Left hindlimb (tissue), 1 donor: Measurements from ENCODE around the gene ELMO3.

Source experiments
- DNase-seq: peaks from one replicate; pipeline ENCODE4 v3.0.0-alpha.2; 2018

ELMO3 gene, protein sequence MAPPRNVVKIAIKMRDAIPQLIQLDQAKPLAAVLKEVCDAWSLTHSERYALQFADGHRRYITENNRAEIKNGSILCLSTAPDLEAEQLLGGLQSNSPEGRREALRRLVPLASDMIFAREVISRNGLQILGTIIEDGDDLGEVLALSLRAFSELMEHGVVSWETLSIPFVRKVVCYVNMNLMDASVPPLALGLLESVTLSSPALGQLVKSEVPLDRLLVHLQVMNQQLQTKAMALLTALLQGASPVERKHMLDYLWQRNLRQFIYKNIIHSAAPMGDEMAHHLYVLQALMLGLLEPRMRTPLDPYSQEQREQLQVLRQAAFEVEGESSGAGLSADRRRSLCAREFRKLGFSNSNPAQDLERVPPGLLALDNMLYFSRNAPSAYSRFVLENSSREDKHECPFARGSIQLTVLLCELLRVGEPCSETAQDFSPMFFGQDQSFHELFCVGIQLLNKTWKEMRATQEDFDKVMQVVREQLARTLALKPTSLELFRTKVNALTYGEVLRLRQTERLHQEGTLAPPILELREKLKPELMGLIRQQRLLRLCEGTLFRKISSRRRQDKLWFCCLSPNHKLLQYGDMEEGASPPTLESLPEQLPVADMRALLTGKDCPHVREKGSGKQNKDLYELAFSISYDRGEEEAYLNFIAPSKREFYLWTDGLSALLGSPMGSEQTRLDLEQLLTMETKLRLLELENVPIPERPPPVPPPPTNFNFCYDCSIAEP

GRCh38 chr16:67199011-67199807 lies at the start of gene ELMO3:
Gene ELMO3 (plus strand): TSS chr16:67199131. CDS start chr16:67199327, 196 bp downstream.
- DNase-seq, result no peak

DNA sequence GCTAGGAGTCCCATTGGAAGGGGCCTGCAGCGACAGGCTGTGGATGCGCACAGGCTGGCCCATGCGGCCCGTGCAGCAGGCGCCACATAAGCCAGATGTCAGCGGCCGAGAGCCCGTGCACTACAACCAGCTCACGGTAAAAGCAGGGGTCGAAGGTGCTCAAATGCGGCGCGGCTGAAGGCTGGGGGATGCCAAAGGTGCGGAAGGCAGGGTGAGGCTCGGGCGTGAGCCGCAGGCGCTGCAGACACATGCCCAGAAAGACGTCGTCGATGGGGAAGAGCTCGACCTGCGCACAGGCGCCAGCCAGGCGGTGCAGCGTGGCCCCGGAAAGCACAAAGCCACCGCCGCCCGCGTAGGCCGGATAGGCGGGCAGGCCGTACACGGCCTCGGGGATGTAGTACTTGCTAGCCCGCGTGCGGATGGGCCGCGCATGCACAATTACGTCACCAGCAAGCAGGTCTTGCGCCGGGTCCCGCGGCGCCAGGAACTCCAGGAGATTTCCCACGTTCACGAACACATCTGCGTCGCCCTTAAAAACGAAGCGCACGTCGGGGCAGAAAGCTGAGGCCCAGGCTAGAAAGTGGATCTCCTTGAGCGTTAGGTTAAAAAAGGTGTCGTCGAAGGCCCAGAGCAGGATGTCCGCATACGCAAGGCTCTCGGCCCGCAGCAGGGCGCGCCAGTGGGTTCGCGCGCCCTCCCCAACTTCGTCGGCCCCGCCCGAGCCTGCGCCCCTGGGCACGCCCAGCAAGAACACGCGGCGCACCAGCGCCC lies 49.5 kb upstream of the ELMO3 start:
- no peak for DNase-seq

GRCh38 chr16:67150047-67150832 lies 48.7 kb upstream of the ELMO3 start:
- peak; percentile 86 for DNase-seq

GRCh38 chr16:67150833-67151396 lies 48.0 kb upstream of the ELMO3 start, which contains the start of gene B3GNT9:
Gene B3GNT9 (minus strand): TSS chr16:67150998. CDS start chr16:67150485, 513 bp downstream.
- DNase-seq, result peak; percentile 91

DNA sequence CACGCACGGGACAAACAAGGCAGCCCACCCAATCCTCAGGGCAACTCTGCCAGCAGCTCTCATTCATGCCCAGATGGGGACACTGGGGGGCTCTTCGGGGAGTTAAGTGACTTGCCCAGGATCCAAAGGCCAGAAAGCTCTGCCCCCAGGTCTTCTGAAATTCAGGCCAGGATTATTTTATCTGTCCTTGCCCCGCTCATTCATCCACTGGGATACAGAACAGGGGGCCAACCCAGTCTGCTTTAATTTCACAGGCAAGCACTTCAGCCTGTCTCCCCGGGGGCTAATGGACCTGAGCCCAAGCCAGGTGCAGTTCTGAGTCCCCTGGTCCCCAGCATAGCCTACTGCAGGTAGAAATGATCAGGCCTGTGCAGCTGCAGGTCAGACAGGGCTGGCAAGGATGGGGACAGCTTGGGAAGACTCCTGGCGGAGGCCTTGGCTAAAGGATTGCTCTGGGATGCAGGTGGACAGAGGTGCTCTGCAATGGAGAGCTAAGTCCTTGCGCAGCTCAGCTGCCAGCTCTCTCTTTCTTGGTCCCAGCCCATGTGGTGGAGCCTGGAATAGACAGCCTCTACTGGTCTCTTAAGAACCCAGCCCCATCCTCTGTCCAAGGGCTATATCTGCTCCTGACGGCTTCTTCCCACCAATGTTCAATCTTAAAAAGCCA lies 47.4 kb upstream of the ELMO3 start:
- DNase-seq, result no peak

DNA sequence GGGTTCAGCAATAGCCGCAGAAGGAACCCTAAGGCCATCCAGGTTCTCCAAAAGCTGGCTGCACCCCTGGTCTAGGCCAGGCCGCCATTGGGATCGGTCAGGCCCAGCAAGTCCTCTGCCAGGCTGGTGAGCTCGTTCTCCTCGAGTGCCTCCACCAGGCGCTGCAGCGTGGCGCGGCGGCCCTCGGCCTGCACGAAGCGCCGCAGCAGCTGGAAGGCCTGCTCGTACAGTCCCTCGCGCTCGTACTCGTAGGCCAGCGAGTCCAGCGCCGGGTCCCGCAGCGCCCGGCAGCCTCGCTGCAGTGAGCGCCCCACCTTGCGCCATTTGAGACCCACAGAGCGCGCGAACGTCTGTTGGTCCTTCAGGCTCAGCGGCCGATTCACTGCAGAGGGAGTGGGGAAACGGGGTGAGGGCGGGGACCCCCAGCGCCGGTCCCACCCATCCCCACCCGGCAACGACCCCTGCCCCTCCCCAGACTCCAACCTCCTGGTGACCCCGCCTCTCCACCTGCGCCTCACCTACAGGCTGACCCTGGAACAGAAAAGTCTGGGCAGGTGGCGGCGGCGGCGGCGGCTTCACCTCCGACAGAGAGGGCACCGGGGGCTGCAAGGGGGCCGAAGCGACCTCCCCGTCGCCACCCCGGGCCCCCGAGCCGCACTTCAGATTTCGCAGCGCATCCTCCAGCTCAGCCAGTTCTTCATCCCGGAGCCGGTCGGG lies 44.2 kb upstream of the ELMO3 start:
- DNase-seq, result no peak

DNA sequence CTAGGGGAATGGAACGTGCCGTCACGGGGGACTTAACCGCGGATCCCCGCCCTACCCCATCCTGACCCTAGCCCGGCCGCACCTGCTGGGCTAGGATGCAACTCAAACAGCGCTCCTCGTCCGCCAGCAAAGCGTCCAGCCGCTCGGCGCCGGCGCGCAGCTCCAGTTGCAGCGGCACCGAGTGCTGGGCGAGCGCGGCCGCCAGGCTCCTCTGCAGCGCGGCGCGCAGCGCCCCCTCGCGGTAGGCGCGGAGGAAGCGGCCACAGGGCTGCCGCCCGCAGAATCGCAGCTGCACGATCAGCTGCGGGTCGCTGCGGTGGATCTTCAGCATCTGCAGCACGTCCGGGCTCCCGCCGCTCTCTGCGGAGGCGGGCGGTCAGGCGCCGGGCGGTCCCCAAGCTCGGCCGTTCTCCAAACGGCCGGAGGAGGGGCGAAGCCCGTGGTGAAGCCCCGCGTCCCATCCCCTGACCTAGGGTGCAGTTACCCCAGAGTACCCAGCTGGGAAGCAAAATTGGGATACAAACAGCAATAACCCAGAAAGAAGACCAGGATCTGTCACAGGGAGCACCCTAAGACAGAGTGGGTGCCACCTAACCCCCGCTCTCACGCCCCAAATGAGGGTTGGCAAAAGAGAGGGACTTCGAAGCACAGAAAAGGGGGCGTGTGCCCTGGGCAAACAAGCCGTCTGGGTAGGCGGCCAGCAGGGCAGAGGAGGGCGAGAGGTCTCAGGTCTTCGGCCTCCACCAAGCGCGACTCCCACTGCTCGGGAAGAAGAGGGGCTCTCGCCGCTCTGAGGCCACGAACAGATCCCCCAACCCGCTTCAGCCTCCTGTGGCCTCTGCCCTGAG lies 43.4 kb upstream of the ELMO3 start:
- peak; percentile 76 for DNase-seq

GRCh38 chr16:67156143-67156844 lies 42.6 kb upstream of the ELMO3 start:
- DNase-seq, result no peak

DNA sequence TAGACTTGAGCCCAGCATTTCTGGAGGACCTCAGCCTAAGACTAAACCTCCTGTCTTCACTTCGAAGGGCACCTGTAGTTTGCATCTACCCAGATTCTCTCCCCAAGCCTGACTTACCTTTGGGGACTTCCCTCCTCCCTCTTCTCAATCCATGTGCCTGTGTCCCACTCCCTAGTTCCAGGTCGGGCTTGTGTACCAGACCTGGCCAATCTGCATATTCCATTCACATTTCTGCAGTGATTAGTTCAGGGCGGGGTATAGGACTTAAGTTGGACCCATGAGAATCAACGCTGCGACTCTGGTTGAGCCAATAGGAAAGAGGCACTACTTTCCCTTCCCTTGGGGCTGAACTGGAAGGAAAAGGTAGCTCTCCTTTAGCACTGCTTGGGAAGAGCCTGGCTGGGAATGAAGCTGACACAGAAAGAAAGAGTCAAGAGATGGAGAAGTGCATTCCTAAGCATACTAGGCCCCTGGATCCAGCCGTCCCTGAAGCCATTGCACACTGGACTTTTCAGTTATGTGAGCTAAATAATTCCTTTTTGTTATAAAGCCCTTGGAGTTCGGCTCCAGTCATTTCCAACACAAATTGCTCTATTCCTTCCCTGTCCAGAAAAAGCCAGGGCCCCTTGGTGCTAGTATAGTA lies 41.7 kb upstream of the ELMO3 start:
- no peak for DNase-seq

DNA sequence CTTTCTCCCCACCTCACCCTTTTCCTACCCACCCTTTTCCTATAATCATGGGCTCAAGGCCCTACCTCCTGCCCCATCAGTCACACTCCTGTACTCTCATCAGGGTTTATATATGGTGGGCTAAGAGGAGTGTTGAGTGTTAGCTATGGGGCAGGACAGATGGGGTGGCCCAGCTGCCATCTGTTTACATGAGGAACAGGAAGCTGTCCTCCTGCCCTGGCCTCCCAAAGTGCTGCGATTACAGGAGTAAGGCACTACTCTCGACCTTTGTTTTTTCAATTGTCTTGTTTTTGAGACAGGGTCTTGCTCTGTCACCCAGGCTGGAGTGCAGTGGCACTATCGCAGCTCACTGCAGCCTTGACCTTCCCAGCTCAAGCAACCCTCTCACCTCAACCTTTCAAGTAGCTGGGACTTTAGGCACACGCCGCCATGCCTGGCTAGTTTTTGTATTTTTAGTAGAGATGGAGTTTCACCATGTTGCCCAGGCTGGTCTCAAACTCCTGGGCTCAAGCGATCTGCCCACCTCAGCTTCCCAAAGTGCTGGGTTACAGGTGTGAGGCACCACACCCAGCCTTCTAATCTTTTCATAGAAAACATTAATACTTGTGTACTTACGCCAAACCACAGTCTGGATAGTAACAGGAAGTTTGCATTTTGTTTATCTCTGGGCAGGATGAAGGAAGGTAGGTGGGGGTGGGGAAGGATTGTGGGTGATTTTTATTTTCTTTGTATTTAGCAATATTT lies 40.9 kb upstream of the ELMO3 start:
- DNase-seq, result no peak

DNA sequence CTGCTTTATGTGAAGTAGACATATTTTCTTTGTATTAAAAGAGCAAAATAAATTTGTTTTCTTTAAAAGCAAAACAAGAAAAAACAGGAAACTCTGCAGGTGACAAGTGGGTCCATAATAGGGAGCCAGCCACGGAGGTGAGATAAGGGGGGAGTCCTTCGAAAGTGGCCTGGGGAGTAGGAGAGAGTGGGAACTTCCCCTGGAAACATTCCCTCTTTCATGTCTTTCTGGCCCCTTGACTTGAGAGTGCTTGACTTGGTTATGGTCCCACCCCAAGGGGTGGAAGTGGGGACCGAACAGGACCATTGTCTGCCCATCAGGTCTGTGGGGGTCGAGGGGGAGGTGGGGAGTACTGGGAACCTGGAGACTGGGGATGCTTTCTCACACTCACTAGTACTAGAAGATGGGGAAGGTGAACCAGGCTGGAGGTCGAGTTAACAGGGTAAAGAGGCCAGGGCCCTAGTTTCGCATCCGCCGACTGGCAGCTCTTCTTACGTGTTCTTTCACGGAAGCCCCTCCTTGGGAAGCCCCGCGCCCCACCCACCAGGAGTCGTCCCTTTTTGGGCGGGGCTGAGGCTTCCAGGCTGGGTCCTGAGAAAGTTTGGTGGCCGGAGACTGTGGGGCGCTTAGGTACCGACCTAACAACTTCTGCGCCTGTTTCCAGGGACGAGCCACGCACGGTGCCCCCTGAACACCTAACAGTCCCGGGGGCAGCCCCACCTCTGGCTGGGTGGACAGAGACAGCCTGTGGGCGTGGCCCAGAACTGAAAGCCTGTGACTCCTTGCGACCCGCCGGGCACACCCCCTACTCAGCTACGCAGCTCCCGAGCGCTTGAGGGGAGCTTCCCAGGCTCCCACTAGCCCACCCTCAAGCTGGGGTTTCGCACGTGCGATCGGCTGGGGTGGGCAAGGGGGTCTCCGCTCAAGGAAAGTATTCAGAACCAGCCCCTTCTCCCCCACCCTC lies 40.0 kb upstream of the ELMO3 start:
- DNase-seq, result peak; percentile 40

GRCh38 chr16:67161595-67162058 lies 37.3 kb upstream of the ELMO3 start:
- DNase-seq, result no peak

DNA sequence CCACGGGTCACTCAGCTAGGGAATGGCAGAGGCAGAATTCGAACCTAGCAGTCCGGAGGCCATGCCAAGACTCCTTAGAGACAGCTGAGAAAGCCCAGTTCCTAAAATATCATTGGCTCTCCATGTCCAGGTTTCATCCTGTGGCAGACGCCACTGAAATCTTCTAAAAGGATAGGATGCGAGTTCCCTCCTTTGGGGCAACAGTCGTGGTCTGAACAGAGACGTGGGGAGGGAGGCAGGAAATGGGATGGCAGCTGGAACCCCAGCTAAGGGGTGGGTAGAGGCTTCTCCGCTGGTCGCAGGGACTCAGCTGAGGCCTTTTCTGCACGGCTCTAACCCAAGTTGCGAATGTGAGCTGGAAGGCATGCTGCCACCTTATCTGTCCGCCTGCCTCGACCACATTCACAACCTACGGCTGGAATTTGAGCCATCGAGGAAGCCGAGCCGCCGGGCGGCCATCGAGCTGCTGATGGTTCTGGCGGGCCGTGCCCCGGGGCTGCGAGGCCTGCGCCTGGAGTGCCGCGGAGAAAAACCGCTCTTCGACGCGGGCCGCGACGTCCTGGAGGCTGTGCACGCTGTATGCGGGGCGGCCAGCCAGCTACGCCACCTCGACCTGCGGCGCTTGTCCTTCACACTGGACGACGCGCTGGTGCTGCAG lies 36.3 kb upstream of the ELMO3 start:
- no peak for DNase-seq

DNA sequence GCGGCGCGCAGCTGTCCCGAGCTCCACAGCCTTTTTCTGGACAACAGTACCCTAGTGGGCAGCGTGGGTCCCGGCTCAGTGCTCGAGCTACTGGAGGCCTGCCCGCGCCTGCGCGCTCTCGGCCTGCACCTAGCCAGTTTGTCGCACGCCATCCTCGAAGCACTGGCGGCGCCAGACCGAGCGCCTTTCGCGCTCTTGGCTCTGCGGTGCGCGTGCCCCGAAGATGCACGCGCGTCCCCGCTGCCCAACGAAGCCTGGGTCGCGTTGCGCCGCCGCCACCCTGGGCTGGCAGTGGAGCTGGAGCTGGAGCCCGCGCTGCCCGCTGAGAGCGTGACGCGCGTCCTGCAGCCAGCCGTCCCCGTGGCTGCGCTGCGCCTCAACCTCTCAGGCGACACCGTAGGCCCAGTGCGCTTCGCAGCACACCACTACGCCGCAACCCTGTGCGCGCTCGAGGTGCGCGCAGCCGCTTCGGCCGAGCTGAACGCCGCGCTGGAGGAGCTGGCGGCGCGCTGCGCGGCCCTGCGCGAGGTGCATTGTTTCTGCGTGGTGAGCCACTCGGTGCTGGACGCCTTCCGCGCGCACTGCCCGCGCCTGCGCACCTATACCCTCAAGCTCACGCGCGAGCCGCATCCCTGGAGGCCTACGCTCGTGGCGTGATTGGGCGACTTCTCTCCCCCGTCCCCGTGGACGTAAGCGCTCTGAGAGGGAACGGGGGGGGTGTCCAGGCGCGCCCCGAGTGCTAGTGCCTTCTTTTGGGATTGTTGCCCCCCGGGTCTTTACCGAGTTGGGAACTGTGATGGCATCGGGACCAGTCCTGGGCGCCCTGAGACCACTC lies 35.5 kb upstream of the ELMO3 start:
- DNase-seq, result peak; percentile 46
